ENCODE results near the gene MIOX.

MIOX gene

DNA sequence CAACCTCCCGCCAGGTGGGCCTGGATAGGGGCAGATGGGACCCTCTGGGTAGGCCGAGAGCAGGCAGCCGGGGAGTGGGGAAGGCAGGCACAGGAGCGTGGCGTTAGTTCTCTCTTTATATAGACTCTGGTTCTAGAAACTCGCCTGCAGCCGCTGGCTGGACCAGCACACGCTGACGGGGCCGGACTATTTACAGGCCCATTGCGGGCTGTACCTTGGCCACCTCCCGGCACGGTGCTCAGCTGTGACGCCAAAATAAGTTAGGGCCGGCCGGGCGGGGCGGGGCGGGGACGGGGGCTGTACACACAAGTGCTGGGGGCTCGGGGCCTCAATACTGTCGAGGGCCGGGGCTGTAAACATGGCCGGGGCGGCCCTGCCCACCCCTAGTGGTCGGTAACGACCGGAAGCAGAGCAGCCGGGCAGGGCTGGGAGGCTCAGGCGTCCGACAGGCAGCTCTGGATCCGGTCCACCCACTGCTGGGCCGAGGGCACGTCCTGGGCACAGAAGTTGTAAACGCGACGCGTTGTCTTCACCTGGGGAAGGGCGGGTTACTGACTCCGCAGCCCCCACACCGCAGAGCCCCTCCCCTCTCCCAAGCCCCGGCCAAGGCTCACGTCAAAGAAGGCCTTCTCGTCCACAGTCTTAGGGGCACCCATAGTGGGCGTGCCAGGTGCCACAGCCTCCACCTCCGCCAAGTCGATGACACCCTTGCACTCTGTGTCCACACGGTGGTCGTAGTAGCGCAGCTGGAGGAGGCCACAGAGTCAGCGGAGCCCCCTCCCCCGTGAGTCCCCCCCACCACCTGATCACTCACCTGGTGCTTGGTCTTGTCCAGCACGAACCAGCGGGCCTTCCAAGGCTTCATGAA lies 39.7 kb upstream of the MIOX start:
- Histone ChIP-seq H3K27me3 (ENCODE audit: insufficient read depth, insufficient read length) (no peaks in the 10 kb centered on the region), H3K9ac (ENCODE audit: insufficient read length, low read depth) (no peak overlapping the region), H3K4me3 (ENCODE audit: insufficient read length, low read depth) (no peak overlapping the region), H3K4me1 (ENCODE audit: insufficient read depth, insufficient read length) (peaks cover 2% of the 10 kb centered on the region), H3K36me3 (ENCODE audit: insufficient read depth, insufficient read length, low read length) (peaks cover 63% of the 10 kb centered on the region), H3K9me3 (ENCODE audit: insufficient read depth, low read length) (no peaks in the 10 kb centered on the region)
- TF ChIP-seq ZNF274 (IDR thresholded peaks at IDR 0.05; ENCODE audit: low read depth, low read length) = no peak
- TF ChIP-seq YY1 (IDR thresholded peaks at IDR 0.05; ENCODE audit: insufficient read depth, insufficient read length) = no peak
- no peak for TF ChIP-seq SUZ12 (IDR thresholded peaks at IDR 0.05; ENCODE audit: extremely low read depth, insufficient read depth, insufficient read length)
- no peak for DNase-seq (ENCODE audit: low read depth, low spot score)

- TF ChIP-seq ZNF274 (IDR thresholded peaks at IDR 0.05; ENCODE audit: low read depth, low read length) (no peak), SUZ12 (IDR thresholded peaks at IDR 0.05; ENCODE audit: extremely low read depth, insufficient read depth, insufficient read length) (no peak), YY1 (IDR thresholded peaks at IDR 0.05; ENCODE audit: insufficient read depth, insufficient read length) (no peak)
- no peak overlapping the region for H3K4me3 ChIP-seq (ENCODE audit: insufficient read length, low read depth)
- H3K4me1 ChIP-seq (ENCODE audit: insufficient read depth, insufficient read length) = peaks cover 2% of the 10 kb centered on the region
- no peak for DNase-seq (ENCODE audit: low read depth, low spot score)
- H3K9ac ChIP-seq (ENCODE audit: insufficient read length, low read depth) = no peak overlapping the region
- H3K36me3 ChIP-seq (ENCODE audit: insufficient read depth, insufficient read length, low read length) = peaks cover 60% of the 10 kb centered on the region
- no peaks in the 10 kb centered on the region for H3K9me3 ChIP-seq (ENCODE audit: insufficient read depth, low read length)
- H3K27me3 ChIP-seq (ENCODE audit: insufficient read depth, insufficient read length) = no peaks in the 10 kb centered on the region
Measured at GRCh38 chr22:50447576-50448551, 38.8 kb upstream of the MIOX start.

- H3K4me3 ChIP-seq (ENCODE audit: insufficient read length, low read depth) = no peak overlapping the region
- no peaks in the 10 kb centered on the region for H3K4me1 ChIP-seq (ENCODE audit: insufficient read depth, insufficient read length)
- DNase-seq (ENCODE audit: low read depth, low spot score) = no peak
- no peak for TF ChIP-seq ZNF274 (IDR thresholded peaks at IDR 0.05; ENCODE audit: low read depth, low read length)
- TF ChIP-seq YY1 (IDR thresholded peaks at IDR 0.05; ENCODE audit: insufficient read depth, insufficient read length) = no peak
- no peak for TF ChIP-seq SUZ12 (IDR thresholded peaks at IDR 0.05; ENCODE audit: extremely low read depth, insufficient read depth, insufficient read length)
- peaks cover 64% of the 10 kb centered on the region for H3K36me3 ChIP-seq (ENCODE audit: insufficient read depth, insufficient read length, low read length)
- H3K9ac ChIP-seq (ENCODE audit: insufficient read length, low read depth) = no peak overlapping the region
- H3K9me3 ChIP-seq (ENCODE audit: insufficient read depth, low read length) = no peaks in the 10 kb centered on the region
- no peaks in the 10 kb centered on the region for H3K27me3 ChIP-seq (ENCODE audit: insufficient read depth, insufficient read length)
Measured at GRCh38 chr22:50452649-50453048, 34.0 kb upstream of the MIOX start.

DNA sequence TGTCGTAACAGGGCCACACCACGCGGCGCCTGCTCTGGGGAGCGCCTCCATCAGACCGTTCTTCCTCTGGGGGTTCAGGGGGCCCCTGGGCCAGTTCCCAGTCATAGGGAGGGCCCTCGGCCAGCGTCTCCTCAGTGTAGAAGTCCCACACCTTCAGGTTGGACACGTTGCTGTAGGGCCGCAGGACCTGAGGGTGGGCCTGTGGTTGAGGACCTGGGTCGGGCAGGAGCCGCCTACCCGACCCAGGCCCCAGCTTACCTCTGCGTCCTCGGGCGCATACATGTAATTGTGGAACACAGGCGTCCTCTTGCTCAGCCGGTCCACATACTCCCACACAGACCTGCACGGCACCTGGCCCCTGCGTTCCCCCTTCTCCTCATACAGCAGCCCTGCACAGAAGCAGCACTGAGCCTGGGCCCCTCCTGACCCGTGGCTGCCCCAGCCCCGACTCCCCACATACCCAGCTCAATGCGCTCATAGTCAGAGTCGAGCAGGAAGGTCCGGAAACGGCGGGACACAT lies 32.0 kb upstream of the MIOX start:
- DNase-seq (ENCODE audit: low read depth, low spot score) = no peak
- TF ChIP-seq ZNF274 (IDR thresholded peaks at IDR 0.05; ENCODE audit: low read depth, low read length) (no peak), SUZ12 (IDR thresholded peaks at IDR 0.05; ENCODE audit: extremely low read depth, insufficient read depth, insufficient read length) (no peak), YY1 (IDR thresholded peaks at IDR 0.05; ENCODE audit: insufficient read depth, insufficient read length) (no peak)
- no peak overlapping the region for H3K9ac ChIP-seq (ENCODE audit: insufficient read length, low read depth)
- H3K36me3 ChIP-seq (ENCODE audit: insufficient read depth, insufficient read length, low read length) = peaks cover 64% of the 10 kb centered on the region
- H3K27me3 ChIP-seq (ENCODE audit: insufficient read depth, insufficient read length) = no peaks in the 10 kb centered on the region
- no peaks in the 10 kb centered on the region for H3K4me1 ChIP-seq (ENCODE audit: insufficient read depth, insufficient read length)
- no peaks in the 10 kb centered on the region for H3K9me3 ChIP-seq (ENCODE audit: insufficient read depth, low read length)
- H3K4me3 ChIP-seq (ENCODE audit: insufficient read length, low read depth) = no peak overlapping the region

DNA sequence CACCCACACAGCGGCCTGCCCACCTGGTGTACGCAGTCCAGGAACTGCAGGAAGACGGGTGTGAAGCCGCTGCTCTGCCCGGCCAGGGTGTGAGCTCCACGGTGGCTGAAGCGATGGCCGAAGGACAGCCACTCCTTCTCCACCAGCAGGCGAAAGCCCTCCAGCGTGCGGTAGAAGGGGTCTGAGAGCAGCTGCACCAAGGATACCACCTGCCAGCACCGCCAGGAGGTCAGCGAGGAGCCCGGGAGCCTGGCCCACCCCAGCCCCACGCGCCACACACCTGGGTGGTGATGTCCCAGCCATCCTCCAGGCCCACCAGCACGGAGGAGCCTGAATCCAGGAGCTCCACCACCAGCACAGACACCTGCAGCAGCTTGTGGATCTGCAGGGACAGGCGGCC lies 31.5 kb upstream of the MIOX start:
- no peaks in the 10 kb centered on the region for H3K9me3 ChIP-seq (ENCODE audit: insufficient read depth, low read length)
- H3K9ac ChIP-seq (ENCODE audit: insufficient read length, low read depth) = no peak overlapping the region
- no peak overlapping the region for H3K4me3 ChIP-seq (ENCODE audit: insufficient read length, low read depth)
- DNase-seq (ENCODE audit: low read depth, low spot score) = no peak
- no peaks in the 10 kb centered on the region for H3K27me3 ChIP-seq (ENCODE audit: insufficient read depth, insufficient read length)
- no peaks in the 10 kb centered on the region for H3K4me1 ChIP-seq (ENCODE audit: insufficient read depth, insufficient read length)
- no peak for TF ChIP-seq ZNF274 (IDR thresholded peaks at IDR 0.05; ENCODE audit: low read depth, low read length)
- TF ChIP-seq SUZ12 (IDR thresholded peaks at IDR 0.05; ENCODE audit: extremely low read depth, insufficient read depth, insufficient read length) = no peak
- no peak for TF ChIP-seq YY1 (IDR thresholded peaks at IDR 0.05; ENCODE audit: insufficient read depth, insufficient read length)
- H3K36me3 ChIP-seq (ENCODE audit: insufficient read depth, insufficient read length, low read length) = peaks cover 66% of the 10 kb centered on the region

DNA sequence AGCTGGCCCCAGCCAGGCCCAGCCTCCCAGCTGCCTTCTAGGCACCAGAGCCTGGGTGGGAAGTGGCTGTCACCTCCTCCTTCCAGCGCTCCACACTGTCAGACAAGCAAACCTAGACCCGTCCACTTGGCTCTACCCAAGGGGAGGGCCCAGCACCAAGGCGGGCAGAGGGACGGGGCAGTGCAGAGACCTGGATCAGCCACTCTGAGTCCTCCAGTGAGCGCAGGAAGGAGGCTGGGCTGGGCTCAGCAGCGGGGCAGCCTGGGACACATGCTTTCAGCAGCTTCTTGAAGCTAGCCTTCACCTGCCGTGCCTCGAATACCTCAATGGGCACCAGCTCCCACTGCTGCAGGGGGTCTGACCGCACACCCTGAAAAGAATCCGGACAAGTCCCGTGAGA lies 30.6 kb upstream of the MIOX start:
- Histone ChIP-seq H3K9ac (ENCODE audit: insufficient read length, low read depth) (no peak overlapping the region), H3K4me3 (ENCODE audit: insufficient read length, low read depth) (no peak overlapping the region), H3K27me3 (ENCODE audit: insufficient read depth, insufficient read length) (no peaks in the 10 kb centered on the region), H3K9me3 (ENCODE audit: insufficient read depth, low read length) (no peaks in the 10 kb centered on the region), H3K36me3 (ENCODE audit: insufficient read depth, insufficient read length, low read length) (peaks cover 69% of the 10 kb centered on the region), H3K4me1 (ENCODE audit: insufficient read depth, insufficient read length) (no peaks in the 10 kb centered on the region)
- TF ChIP-seq ZNF274 (IDR thresholded peaks at IDR 0.05; ENCODE audit: low read depth, low read length) = no peak
- no peak for TF ChIP-seq SUZ12 (IDR thresholded peaks at IDR 0.05; ENCODE audit: extremely low read depth, insufficient read depth, insufficient read length)
- no peak for TF ChIP-seq YY1 (IDR thresholded peaks at IDR 0.05; ENCODE audit: insufficient read depth, insufficient read length)
- DNase-seq (ENCODE audit: low read depth, low spot score) = no peak

Measured in NT2/D1 (cell line).